HG03045 (cell line): ENCODE results near the gene DNM3.
"Not testable (repeated sequence)": the region's sequence is repeated elsewhere in the genome, so short reads cannot be mapped to it uniquely, and the experiment has no call there.

Source experiments
- ATAC-seq: cut with Tn5 transposase; IDR thresholded peaks from one replicate; pipeline ENCODE4 v1.9.1; 2021; ENCODE audit warnings: mild to moderate bottlenecking, moderate library complexity; ENCODE audit not compliant: unreplicated experiment

The DNM3 gene

GRCh38 chr1:172401892-172402291 lies 560.6 kb downstream of the DNM3 start:
- ATAC-seq: no peak

- no peak for ATAC-seq
These were observed 561.7 kb downstream of the DNM3 start for GRCh38 chr1:172402878-172403569.

- no peak for ATAC-seq
These were observed 562.8 kb downstream of the DNM3 start for GRCh38 chr1:172404121-172404520.

- no peak for ATAC-seq
These were observed 564.6 kb downstream of the DNM3 start for GRCh38 chr1:172405912-172406311.

GRCh38 chr1:172406968-172407367 lies 565.7 kb downstream of the DNM3 start:
- no peak for ATAC-seq

GRCh38 chr1:172408958-172409357 lies 567.7 kb downstream of the DNM3 start:
- no peak for ATAC-seq

- ATAC-seq: no peak
These were observed 568.7 kb downstream of the DNM3 start for GRCh38 chr1:172410027-172410426.

- no peak for ATAC-seq
These were observed 570.6 kb downstream of the DNM3 start for GRCh38 chr1:172411791-172412338.

- ATAC-seq: no peak
These were observed 573.0 kb downstream of the DNM3 start for GRCh38 chr1:172414331-172414730.

- no peak for ATAC-seq
These were observed 575.3 kb downstream of the DNM3 start for GRCh38 chr1:172416496-172417035.

GRCh38 chr1:172417557-172417956 lies 576.3 kb downstream of the DNM3 start:
- ATAC-seq: no peak

GRCh38 chr1:172420385-172420784 lies 579.1 kb downstream of the DNM3 start, which contains the start of gene C1orf105:
TSS of gene C1orf105 (plus strand) at chr1:172420685. CDS start at chr1:172420886, 201 bp downstream.
- no peak for ATAC-seq

GRCh38 chr1:172421974-172422604 lies 580.8 kb downstream of the DNM3 start:
- no peak for ATAC-seq

GRCh38 chr1:172423336-172423735 lies 582.0 kb downstream of the DNM3 start:
- no peak for ATAC-seq

- no peak for ATAC-seq
These were observed 584.0 kb downstream of the DNM3 start for GRCh38 chr1:172425339-172425738.

- ATAC-seq: no peak
These were observed 585.9 kb downstream of the DNM3 start for GRCh38 chr1:172427191-172427590.

GRCh38 chr1:172429331-172430127 lies 588.2 kb downstream of the DNM3 start:
- ATAC-seq: no peak

GRCh38 chr1:172430128-172430454 lies 588.8 kb downstream of the DNM3 start:
- no peak for ATAC-seq

- ATAC-seq: no peak
These were observed 589.9 kb downstream of the DNM3 start for GRCh38 chr1:172431204-172431603.

GRCh38 chr1:172431721-172432192 lies 590.5 kb downstream of the DNM3 start:
- no peak for ATAC-seq

GRCh38 chr1:172437183-172437582 lies 595.9 kb downstream of the DNM3 start:
- not testable (repeated sequence) for ATAC-seq
